Mammary epithelial cell (primary cell): ENCODE data around the gene OPTN.

ENCODE experiments used
- CTCF ChIP-seq, 2 donors: IDR thresholded peaks in 1 of 2; conservative IDR thresholded peaks in 1 of 2; 2 replicates each; pipeline ENCODE4 v1.5.1; 2011 to 2012; ENCODE audit warnings: inconsistent platforms in 2 of 2, low read length in 2 of 2, mild to moderate bottlenecking in 2 of 2, control low read depth in 1 of 2, low read depth in 1 of 2; ENCODE audit not compliant: insufficient read depth in 1 of 2; ENCODE audit errors: extremely low read depth in 1 of 2
- EZH2 ChIP-seq: IDR thresholded peaks from 2 replicates; pipeline ENCODE4 v1.6.1; 2012; ENCODE audit warnings: low read length, inconsistent platforms, borderline replicate concordance

DNA sequence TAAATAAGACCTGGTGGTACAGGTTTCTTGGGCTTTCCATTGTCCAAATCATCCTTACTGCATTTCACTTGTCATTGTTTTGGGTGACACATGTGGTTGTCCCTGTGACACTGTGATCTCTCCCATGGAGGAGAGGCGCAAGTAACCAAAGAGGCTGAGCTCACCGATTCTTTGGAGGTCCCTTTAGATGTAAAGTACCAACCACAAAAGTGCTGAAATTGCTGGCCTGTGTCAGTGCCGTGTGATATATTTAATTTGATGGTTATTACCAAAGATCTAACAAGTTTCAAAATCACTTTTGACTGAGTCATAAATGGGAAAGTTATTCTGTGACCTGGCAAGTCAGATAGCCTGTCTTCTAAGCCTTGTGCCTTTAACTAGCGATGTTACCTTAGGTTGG, 80.8 kb downstream of the OPTN start:
- no peak for TF ChIP-seq CTCF (conservative IDR thresholded peaks at IDR 0.05 in 1 of 2, IDR thresholded peaks at IDR 0.05 in 1 of 2; ENCODE audit: extremely low read depth in 1 of 2, insufficient read depth in 1 of 2, low read depth in 1 of 2, low read length in 2 of 2)
- TF ChIP-seq EZH2, result no peak
